Endothelial cell of umbilical vein (primary cell): ENCODE data around the gene PTCHD1. TPM values are rescaled to one million over a fixed set of nuclear protein-coding genes. Genes with fewer than 3 reads are reported as not detected.

Experiments
- BruUV-seq: library from RNA; stranded (reverse); fragments of 400-500 nt; replicated peaks from 2 replicates; lab custom pipeline; 2021; lab: Mats Ljungman, UMichigan
- CTCF ChIA-PET: fragments of 300-600, 350-600 bp; sonication (Branson Sonifier 250); formaldehyde crosslinking; loops from one replicate; lab custom pipeline; 2021; ENCODE audit warnings: antibody characterized with exemption, inconsistent platforms; lab: Charles Lee
- POLR2A ChIA-PET: fragments of 300-600, 350-600 bp; sonication (Branson Sonifier 250); formaldehyde crosslinking; loops from one replicate; lab custom pipeline; 2021; ENCODE audit warnings: antibody characterized with exemption, inconsistent platforms; lab: Charles Lee
- DNase-seq: peaks from one replicate; pipeline ENCODE4 v3.0.0-alpha.2; 2011; ENCODE audit warnings: low read depth, low spot score
- FAIRE-seq: peaks from 2 replicates; lab custom pipeline; 2011; peaks lifted over from hg19 to GRCh38; lab: Jason Lieb, UNC
- H2AFZ ChIP-seq: 2 replicates; pipeline ENCODE4 v1.6.0; 2012; ENCODE audit warnings: low read depth, low read length, control low read depth, inconsistent platforms
- H3K27ac ChIP-seq: 2 replicates; pipeline ENCODE4 v1.5.1; 2011; ENCODE audit warnings: low read depth, mild to moderate bottlenecking, control low read depth, low read length, moderate library complexity; ENCODE audit not compliant: insufficient read depth
- H3K27me3 ChIP-seq, 2 experiments: 2 replicates each; pipeline versions ENCODE4 v1.6.0 to v1.6.1; 2011; ENCODE audit warnings: low read length in 2 of 2, mixed read lengths in 1 of 2; ENCODE audit not compliant: control insufficient read depth in 2 of 2, insufficient read depth in 2 of 2
- H3K36me3 ChIP-seq, 2 experiments: 2 replicates in 1 of 2; 3 replicates in 1 of 2; pipeline ENCODE4 v1.5.1; 2011; ENCODE audit warnings: low read length in 2 of 2, mild to moderate bottlenecking in 1 of 2, moderate library complexity in 1 of 2; ENCODE audit not compliant: control insufficient read depth in 2 of 2, insufficient read depth in 2 of 2; ENCODE audit errors: extremely low read depth in 1 of 2
- H3K4me1 ChIP-seq: 3 replicates; pipeline ENCODE4 v1.5.1; 2011; ENCODE audit warnings: mild to moderate bottlenecking, low read length; ENCODE audit not compliant: control insufficient read depth, insufficient read depth; ENCODE audit errors: extremely low read depth
- H3K4me2 ChIP-seq: 2 replicates; pipeline ENCODE4 v1.6.1; 2011; ENCODE audit warnings: low read length, control low read depth, mixed read lengths; ENCODE audit not compliant: insufficient read depth
- H3K4me3 ChIP-seq, 3 experiments: fragments of 200-600 bp in 1 of 3; sonication (generic), shearing (Covaris generic) in 1 of 3; replicated peaks in 1 of 3; 2 replicates each; pipeline ENCODE4 v1.5.1; 2011 to 2016; ENCODE audit warnings: control low read depth in 3 of 3, low read length in 3 of 3, mild to moderate bottlenecking in 2 of 3, inconsistent platforms in 1 of 3, low read depth in 1 of 3, moderate library complexity in 1 of 3; ENCODE audit not compliant: insufficient read depth in 1 of 3
- H3K79me2 ChIP-seq: 2 replicates; pipeline ENCODE4 v1.6.0; 2012; ENCODE audit warnings: low read length, inconsistent platforms; ENCODE audit not compliant: control insufficient read depth, insufficient read depth
- H3K9ac ChIP-seq: replicated peaks from 2 replicates; pipeline ENCODE3; 2011; ENCODE audit warnings: low read length, control low read depth; ENCODE audit not compliant: insufficient read depth; ENCODE audit errors: extremely low read depth
- H3K9me1 ChIP-seq: replicated peaks from 3 replicates; pipeline ENCODE4 v1.6.0; 2011; ENCODE audit warnings: mild to moderate bottlenecking, low read length; ENCODE audit not compliant: control insufficient read depth, insufficient read depth; ENCODE audit errors: extremely low read depth
- H3K9me3 ChIP-seq: replicated peaks from 2 replicates; pipeline ENCODE4 v1.5.1; 2012; ENCODE audit warnings: low read length, inconsistent platforms; ENCODE audit not compliant: control insufficient read depth, insufficient read depth
- H4K20me1 ChIP-seq: replicated peaks from 2 replicates; pipeline ENCODE3; 2011; ENCODE audit warnings: mild to moderate bottlenecking, low read length; ENCODE audit not compliant: control insufficient read depth, insufficient read depth; ENCODE audit errors: extremely low read depth
- EZH2 ChIP-seq: IDR thresholded peaks from 2 replicates; pipeline ENCODE4 v1.6.1; 2012; ENCODE audit warnings: borderline replicate concordance, low read depth, mild to moderate bottlenecking, moderate library complexity, low read length, inconsistent platforms; ENCODE audit not compliant: severe bottlenecking
- FOS ChIP-seq: IDR thresholded peaks from 2 replicates; pipeline ENCODE4 v1.6.1; 2011; ENCODE audit warnings: mild to moderate bottlenecking, low read length, moderate library complexity, borderline replicate concordance; ENCODE audit not compliant: insufficient read depth
- GATA2 ChIP-seq: IDR thresholded peaks from 2 replicates; pipeline ENCODE4 v1.7.0; 2011; ENCODE audit warnings: low read depth, mild to moderate bottlenecking, moderate library complexity, mixed read lengths, low read length; ENCODE audit not compliant: insufficient read length, insufficient read depth
- JUN ChIP-seq: IDR thresholded peaks from 2 replicates; pipeline ENCODE4 v1.6.1; 2011; ENCODE audit warnings: borderline replicate concordance, low read depth; ENCODE audit not compliant: insufficient read length, insufficient read depth
- MYC ChIP-seq: IDR thresholded peaks from one replicate; pipeline ENCODE4 v1.6.1; 2011; ENCODE audit warnings: mild to moderate bottlenecking, low read depth, low read length
- POLR2A ChIP-seq: IDR thresholded peaks from 2 replicates; pipeline ENCODE4 v1.6.1; 2012; ENCODE audit warnings: low read depth, mild to moderate bottlenecking, control low read depth, low read length
- POLR2AphosphoS5 ChIP-seq: IDR thresholded peaks from 2 replicates; pipeline ENCODE4 v1.6.1; 2012; ENCODE audit warnings: low read depth, mild to moderate bottlenecking, control low read depth, low read length, moderate library complexity; ENCODE audit not compliant: insufficient read depth
- dilution Hi-C: fragments of 300-500 bp; cut with MboI; formaldehyde crosslinking; loops from one replicate; pipeline ENCODE4 v1.15.0; 2019; ENCODE audit warnings: low sequenced_read_pairs; ENCODE audit not compliant: extremely low pct_ligation_motif_present
- intact Hi-C: fragments of 100-400 bp; cut with micrococcal nuclease; formaldehyde crosslinking; loops from one replicate; pipeline ENCODE4 v1.10.0; 2022
- polyA plus RNA-seq, 4 experiments: library from polyadenylated mRNA; depleted of rRNA in 3 of 4; stranded (reverse) in 3 of 4; unstranded in 1 of 4; fragments of >200 nt; gene quantifications; 2 replicates each; pipeline versions ENCODE4 v1.2.1 to v1.2.3, GENCODE V29; 2011 to 2012; ENCODE audit warnings: missing spikeins in 1 of 4
- total RNA-seq: library from RNA; stranded (reverse); gene quantifications from 2 replicates; pipeline ENCODE4 v1.2.3, GENCODE V29; 2021
- TF ChIP-seq, protein P1 (sequence below): IDR thresholded peaks from 2 replicates; pipeline ENCODE4 v1.6.1; 2011; ENCODE audit not compliant: insufficient read depth, insufficient read length
- TF ChIP-seq, protein P2 (sequence below), 2 donors: IDR thresholded peaks; 1 replicate in 1 of 2; 2 replicates in 1 of 2; pipeline ENCODE4 v1.5.1; 2011; ENCODE audit warnings: low read length in 2 of 2, mild to moderate bottlenecking in 2 of 2, moderate library complexity in 2 of 2, control low read depth in 1 of 2, inconsistent platforms in 1 of 2, low read depth in 1 of 2; ENCODE audit not compliant: insufficient read depth in 1 of 2; ENCODE audit errors: extremely low read depth in 1 of 2

Gene PTCHD1
- total and polyA plus RNA-seq, 2 donors (not counting 3 experiments of a cell fraction or from before 2014, with no cell fraction given), result not detected

DNA sequence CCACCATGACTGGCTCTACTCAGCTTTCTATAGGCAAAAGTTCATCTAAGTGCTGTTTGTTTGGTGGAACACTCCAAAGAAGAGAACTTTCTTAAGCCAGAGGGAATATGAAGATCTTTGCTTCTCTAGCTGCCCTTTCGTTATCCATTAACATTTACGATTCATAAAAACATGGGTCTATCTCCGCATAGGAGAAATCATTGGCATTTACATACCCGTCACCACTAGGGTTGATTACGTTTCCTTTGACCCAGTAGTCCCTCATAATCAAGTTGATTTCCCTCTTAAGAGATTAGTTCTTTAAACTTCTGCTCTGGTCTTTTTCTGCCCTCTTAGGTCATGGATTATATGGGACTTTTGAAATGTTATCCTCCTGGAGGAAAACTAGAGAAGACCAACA is 57.5 kb downstream of the PTCHD1 start:
- no peak for TF ChIP-seq FOS
- CTCF ChIA-PET, result no interaction called here
- no peaks in the 10 kb centered on the region for H3K9me3 ChIP-seq
- no peak overlapping the region for H3K4me3 ChIP-seq
- no peak for DNase-seq
- H3K79me2 ChIP-seq, result no peaks in the 10 kb centered on the region
- H3K27me3 ChIP-seq, result no peaks in the 10 kb centered on the region
- H2AFZ ChIP-seq, result no peak overlapping the region
- no peaks in the 10 kb centered on the region for H4K20me1 ChIP-seq
- H3K4me2 ChIP-seq, result no peak overlapping the region
- intact Hi-C loops, result no loop called here
- H3K9ac ChIP-seq, result no peak overlapping the region
- no peak overlapping the region for H3K27ac ChIP-seq
- no TSS peak for BruUV-seq
- POLR2A ChIA-PET, result no interaction called here
- no peaks in the 10 kb centered on the region for H3K36me3 ChIP-seq
- no peaks in the 10 kb centered on the region for H3K9me1 ChIP-seq
- dilution Hi-C loops, result no loop called here
- no peak for FAIRE-seq
- H3K4me1 ChIP-seq, result no peaks in the 10 kb centered on the region

DNA sequence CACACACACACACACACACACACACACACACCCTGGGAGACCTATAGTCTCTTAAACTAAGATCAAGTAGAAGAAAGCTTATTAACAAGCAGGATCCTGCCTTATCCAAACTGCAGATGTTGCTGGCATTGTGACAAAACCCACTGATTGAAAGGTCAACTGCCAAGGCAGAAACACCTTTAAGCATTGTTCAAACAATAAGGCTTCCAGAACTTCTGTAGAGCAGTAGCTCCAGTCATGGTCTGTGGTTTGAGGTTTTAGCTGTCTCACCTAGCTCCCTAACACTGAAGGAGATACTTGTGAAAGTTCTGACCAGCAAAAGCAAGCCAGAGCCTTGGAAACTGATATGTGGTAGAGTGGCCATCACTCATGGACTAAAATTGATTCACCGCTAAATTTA is 59.8 kb downstream of the PTCHD1 start:
- H3K4me3 ChIP-seq, result no peak overlapping the region
- no peak overlapping the region for H3K27ac ChIP-seq
- H3K4me2 ChIP-seq, result no peak overlapping the region
- FAIRE-seq (no peak), DNase-seq (no peak)
- no peaks in the 10 kb centered on the region for H3K9me3 ChIP-seq
- ChIA-PET CTCF (no interaction called here), POLR2A (no interaction called here)
- H3K9me1 ChIP-seq, result no peaks in the 10 kb centered on the region
- dilution Hi-C loops, result no loop called here
- H3K4me1 ChIP-seq, result no peaks in the 10 kb centered on the region
- no peaks in the 10 kb centered on the region for H3K27me3 ChIP-seq
- H2AFZ ChIP-seq, result no peak overlapping the region
- no peaks in the 10 kb centered on the region for H3K79me2 ChIP-seq
- H3K9ac ChIP-seq, result no peak overlapping the region
- no peak for TF ChIP-seq JUN
- no peak for TF ChIP-seq GATA2
- no peak for TF ChIP-seq FOS
- TF ChIP-seq, protein P1, sequence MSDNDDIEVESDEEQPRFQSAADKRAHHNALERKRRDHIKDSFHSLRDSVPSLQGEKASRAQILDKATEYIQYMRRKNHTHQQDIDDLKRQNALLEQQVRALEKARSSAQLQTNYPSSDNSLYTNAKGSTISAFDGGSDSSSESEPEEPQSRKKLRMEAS, result no peak
- TF ChIP-seq POLR2A, result no peak
- no peak for TF ChIP-seq EZH2
- TF ChIP-seq, protein P2, sequence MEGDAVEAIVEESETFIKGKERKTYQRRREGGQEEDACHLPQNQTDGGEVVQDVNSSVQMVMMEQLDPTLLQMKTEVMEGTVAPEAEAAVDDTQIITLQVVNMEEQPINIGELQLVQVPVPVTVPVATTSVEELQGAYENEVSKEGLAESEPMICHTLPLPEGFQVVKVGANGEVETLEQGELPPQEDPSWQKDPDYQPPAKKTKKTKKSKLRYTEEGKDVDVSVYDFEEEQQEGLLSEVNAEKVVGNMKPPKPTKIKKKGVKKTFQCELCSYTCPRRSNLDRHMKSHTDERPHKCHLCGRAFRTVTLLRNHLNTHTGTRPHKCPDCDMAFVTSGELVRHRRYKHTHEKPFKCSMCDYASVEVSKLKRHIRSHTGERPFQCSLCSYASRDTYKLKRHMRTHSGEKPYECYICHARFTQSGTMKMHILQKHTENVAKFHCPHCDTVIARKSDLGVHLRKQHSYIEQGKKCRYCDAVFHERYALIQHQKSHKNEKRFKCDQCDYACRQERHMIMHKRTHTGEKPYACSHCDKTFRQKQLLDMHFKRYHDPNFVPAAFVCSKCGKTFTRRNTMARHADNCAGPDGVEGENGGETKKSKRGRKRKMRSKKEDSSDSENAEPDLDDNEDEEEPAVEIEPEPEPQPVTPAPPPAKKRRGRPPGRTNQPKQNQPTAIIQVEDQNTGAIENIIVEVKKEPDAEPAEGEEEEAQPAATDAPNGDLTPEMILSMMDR (IDR thresholded peaks at IDR 0.05; ENCODE audit: extremely low read depth in 1 of 2, insufficient read depth in 1 of 2, low read depth in 1 of 2, low read length in 2 of 2), result no peak
- no peak for TF ChIP-seq POLR2AphosphoS5
- TF ChIP-seq MYC, result no peak
- no peaks in the 10 kb centered on the region for H4K20me1 ChIP-seq
- intact Hi-C loops, result no loop called here
- no TSS peak for BruUV-seq
- H3K36me3 ChIP-seq, result no peaks in the 10 kb centered on the region
